ENCODE results near the gene RAB14. TPM values are rescaled to one million over a fixed set of nuclear protein-coding genes. Genes with fewer than 3 reads are reported as not detected.

The RAB14 gene
- total RNA-seq, 3 donors from 2014 or later, result 70.1 to 87.2 (median 76.2) TPM

DNA sequence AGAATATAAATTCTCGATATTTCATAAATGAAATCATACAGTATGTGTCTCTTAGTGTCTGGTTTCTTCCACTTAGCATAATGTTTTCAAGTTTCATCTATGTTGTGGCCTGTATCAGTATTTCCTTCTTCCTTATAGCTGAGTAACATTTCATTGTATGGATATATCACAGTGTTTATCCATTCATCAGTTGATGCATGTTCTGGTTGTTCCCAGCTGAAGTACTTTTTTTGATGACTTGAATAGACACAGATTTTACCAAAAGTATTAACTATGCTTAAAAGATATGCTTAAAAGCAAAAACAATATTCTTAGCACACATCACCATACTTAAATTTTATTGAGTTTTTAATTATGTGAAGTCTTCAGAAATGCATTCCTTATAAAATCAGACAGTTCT, 12.7 kb downstream of the RAB14 start:
- Histone ChIP-seq H3K36me3 (ENCODE audit: low read depth) (no peaks in the 10 kb centered on the region), H3K4me1 (ENCODE audit: low read depth) (peaks cover 18% of the 10 kb centered on the region), H3K4me3 (no peak overlapping the region), H3K9me3 (no peaks in the 10 kb centered on the region)
- intact Hi-C loops (cut with DNase I, micrococcal nuclease), result no loop called here
- TF ChIP-seq, protein P1, sequence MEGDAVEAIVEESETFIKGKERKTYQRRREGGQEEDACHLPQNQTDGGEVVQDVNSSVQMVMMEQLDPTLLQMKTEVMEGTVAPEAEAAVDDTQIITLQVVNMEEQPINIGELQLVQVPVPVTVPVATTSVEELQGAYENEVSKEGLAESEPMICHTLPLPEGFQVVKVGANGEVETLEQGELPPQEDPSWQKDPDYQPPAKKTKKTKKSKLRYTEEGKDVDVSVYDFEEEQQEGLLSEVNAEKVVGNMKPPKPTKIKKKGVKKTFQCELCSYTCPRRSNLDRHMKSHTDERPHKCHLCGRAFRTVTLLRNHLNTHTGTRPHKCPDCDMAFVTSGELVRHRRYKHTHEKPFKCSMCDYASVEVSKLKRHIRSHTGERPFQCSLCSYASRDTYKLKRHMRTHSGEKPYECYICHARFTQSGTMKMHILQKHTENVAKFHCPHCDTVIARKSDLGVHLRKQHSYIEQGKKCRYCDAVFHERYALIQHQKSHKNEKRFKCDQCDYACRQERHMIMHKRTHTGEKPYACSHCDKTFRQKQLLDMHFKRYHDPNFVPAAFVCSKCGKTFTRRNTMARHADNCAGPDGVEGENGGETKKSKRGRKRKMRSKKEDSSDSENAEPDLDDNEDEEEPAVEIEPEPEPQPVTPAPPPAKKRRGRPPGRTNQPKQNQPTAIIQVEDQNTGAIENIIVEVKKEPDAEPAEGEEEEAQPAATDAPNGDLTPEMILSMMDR (IDR thresholded peaks at IDR 0.05), result no peak
- ATAC-seq (peak; percentile 43), DNase-seq (no peak)

DNA sequence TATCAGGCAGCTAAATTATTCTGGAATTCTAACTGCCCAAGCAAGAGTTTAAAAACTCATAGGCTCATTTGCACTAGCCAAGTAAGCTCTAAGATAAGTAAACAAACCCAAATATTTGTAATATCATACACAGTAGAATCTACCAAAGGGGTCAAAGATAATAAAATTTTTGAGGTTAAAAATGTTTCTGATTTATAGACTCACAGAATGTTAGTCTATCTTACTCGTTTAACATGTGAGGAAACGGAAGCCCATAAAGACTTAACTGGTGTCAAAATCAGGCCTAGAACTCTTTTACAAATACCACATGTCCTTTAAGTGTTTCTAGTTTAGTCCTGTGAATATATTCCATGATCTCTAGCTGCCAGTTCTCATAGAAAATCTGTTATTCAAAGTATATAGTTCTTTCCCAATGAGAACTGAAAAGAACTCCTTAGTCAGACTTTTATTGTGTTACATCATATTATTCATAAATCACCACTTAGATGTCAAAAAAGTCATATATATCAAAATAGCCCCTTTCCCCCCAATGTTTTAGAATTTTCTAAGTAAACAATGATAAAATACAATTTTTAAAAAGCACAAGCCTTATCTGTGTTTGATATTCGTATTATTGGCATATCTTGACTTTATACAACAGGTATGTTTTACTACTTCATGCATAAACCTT, 13.9 kb downstream of the RAB14 start:
- intact Hi-C loops (cut with DNase I, micrococcal nuclease), result no loop called here
- TF ChIP-seq, protein P1 (IDR thresholded peaks at IDR 0.05), result no peak
- Histone ChIP-seq H3K4me1 (ENCODE audit: low read depth) (peaks cover 11% of the 10 kb centered on the region), H3K36me3 (ENCODE audit: low read depth) (no peaks in the 10 kb centered on the region), H3K9me3 (no peaks in the 10 kb centered on the region), H3K4me3 (no peak overlapping the region)
- ATAC-seq (no peak), DNase-seq (no peak)

DNA sequence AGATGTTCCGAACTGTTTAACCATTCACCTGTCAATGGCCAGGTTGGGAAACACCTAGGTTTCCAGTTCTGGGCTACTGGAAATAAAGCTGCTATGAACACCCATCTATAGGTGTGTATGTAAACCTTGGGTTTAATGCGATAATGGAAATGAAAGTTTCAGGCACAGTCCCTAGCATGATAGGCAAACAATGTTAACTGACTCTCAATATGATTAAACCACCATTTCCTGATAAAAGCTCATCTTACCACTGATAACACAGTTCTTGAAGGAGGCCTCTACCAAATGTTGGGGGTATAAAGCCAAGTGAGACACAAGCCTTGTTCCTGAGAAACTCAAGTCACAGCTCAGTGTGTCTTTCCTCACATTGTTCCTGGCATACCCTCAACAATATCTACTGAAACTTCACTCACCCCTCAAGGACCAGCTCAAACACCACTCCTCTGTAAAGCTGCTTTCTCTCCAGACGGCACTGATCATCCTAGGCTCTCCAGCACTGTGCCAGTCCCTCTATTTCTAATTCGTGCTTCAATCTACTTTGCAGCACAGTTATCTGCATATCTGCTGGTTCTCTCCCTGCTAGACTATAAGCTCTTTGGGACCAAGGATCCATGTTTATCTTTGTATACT, 15.8 kb downstream of the RAB14 start:
- intact Hi-C loops (cut with DNase I, micrococcal nuclease), result no loop called here
- no peak overlapping the region for H3K4me3 ChIP-seq
- peaks cover 6% of the 10 kb centered on the region for H3K4me1 ChIP-seq (ENCODE audit: low read depth)

DNA sequence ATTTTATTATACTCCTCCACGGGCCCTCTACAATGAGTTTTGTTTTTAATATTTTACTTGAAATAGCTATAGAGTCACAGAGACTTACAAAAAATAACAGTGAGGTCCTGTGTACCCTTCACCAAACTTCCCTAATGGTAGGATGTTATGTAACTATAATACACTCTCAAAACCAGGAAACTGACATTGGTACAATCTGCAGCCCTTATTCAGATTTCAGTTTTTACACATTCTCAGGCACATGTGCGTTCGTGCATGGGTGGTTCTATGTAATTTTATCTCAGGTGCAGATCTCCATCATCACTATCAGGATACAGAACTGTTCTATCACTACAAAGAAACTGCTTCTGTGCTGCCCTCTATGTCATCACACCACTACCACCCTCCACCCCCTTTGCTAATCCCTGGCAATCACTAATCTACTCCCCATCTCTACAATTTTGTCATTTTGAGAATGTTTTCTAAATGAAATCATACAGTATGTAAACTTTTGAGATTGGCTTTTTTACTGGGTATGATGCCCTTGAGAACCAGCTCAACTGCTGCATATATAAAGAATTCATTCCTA, 16.4 kb downstream of the RAB14 start:
- ATAC-seq, result peak; percentile 28
- Histone ChIP-seq H3K36me3 (ENCODE audit: low read depth) (no peaks in the 10 kb centered on the region), H3K4me3 (no peak overlapping the region), H3K4me1 (ENCODE audit: low read depth) (peaks cover 4% of the 10 kb centered on the region), H3K9me3 (no peaks in the 10 kb centered on the region)
- intact Hi-C loops (cut with DNase I, micrococcal nuclease), result no loop called here
- no peak for DNase-seq
- TF ChIP-seq, protein P1 (IDR thresholded peaks at IDR 0.05), result no peak

More for the DNA sequence above, 15.8 kb downstream of the RAB14 start:
- no peak for DNase-seq
- peak; percentile 21 for ATAC-seq
- TF ChIP-seq, protein P1 (IDR thresholded peaks at IDR 0.05), result no peak
- no peaks in the 10 kb centered on the region for H3K36me3 ChIP-seq (ENCODE audit: low read depth)
- no peaks in the 10 kb centered on the region for H3K9me3 ChIP-seq

DNA sequence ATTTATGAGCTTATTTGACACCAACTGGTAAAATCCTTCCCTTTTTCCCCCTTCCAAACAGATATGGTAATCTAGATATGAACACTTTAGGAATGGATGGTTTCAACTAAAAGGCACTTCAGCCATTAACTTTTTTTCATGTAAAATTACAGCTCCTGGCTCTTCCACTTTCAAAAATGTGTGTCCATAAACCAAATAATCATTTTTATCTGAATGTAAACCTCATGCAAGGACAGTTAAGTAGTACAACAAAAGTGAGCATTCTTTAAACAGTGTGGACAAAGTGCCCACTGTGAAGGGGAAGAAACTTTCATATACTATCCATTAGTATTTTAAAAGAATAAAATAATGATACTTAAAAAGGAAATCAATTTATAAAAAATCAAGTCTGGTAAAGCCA, 17.2 kb downstream of the RAB14 start:
- peaks cover 4% of the 10 kb centered on the region for H3K4me1 ChIP-seq (ENCODE audit: low read depth)
- intact Hi-C loops (cut with DNase I, micrococcal nuclease), result no loop called here
- H3K9me3 ChIP-seq, result no peaks in the 10 kb centered on the region
- no peaks in the 10 kb centered on the region for H3K36me3 ChIP-seq (ENCODE audit: low read depth)
- TF ChIP-seq, protein P1 (IDR thresholded peaks at IDR 0.05), result no peak
- ATAC-seq (no peak), DNase-seq (no peak)
- H3K4me3 ChIP-seq, result no peak overlapping the region
